ENCODE results near the gene SYVN1.
A peak's percentile ranks its signal among the peaks of the same experiment; 100 is the strongest.
"Not testable (repeated sequence)": the region's sequence is repeated elsewhere in the genome, so short reads cannot be mapped to it uniquely, and the experiment has no call there.

SYVN1 gene

GRCh38 chr11:65134240-65134951 lies at the start of gene SYVN1:
TSS of gene SYVN1 (minus strand) at chr11:65134519. CDS start at chr11:65133601, 918 bp downstream.
- no peak for TF ChIP-seq CTCF (IDR thresholded peaks at IDR 0.05; ENCODE audit: borderline replicate concordance, insufficient read depth, low read depth, low read length)
- H3K4me3 ChIP-seq (ENCODE audit: low read depth, low read length): peak within 1 kb of the TSS; percentile 99

GRCh38 chr11:65183201-65183891 lies 49.0 kb upstream of the SYVN1 start:
- no peak overlapping the region for H3K4me3 ChIP-seq (ENCODE audit: low read depth, low read length)
- no peak for TF ChIP-seq CTCF (IDR thresholded peaks at IDR 0.05; ENCODE audit: borderline replicate concordance, insufficient read depth, low read depth, low read length)

- H3K4me3 ChIP-seq (ENCODE audit: low read depth, low read length): peak overlapping the region; percentile 80
- no peak for TF ChIP-seq CTCF (IDR thresholded peaks at IDR 0.05; ENCODE audit: borderline replicate concordance, insufficient read depth, low read depth, low read length)
Observed at GRCh38 chr11:65182258-65183170, 48.2 kb upstream of the SYVN1 start.

- TF ChIP-seq CTCF (IDR thresholded peaks at IDR 0.05; ENCODE audit: borderline replicate concordance, insufficient read depth, low read depth, low read length): no peak
Observed at GRCh38 chr11:65181569-65182257, 47.4 kb upstream of the SYVN1 start, which contains the start of gene CAPN1. TSS of gene CAPN1 (plus strand) at chr11:65181928. CDS start at chr11:65182702, 774 bp downstream.

GRCh38 chr11:65180877-65181568 lies 46.7 kb upstream of the SYVN1 start:
- H3K4me3 ChIP-seq (ENCODE audit: low read depth, low read length): peak overlapping the region; percentile 80
- TF ChIP-seq CTCF (IDR thresholded peaks at IDR 0.05; ENCODE audit: borderline replicate concordance, insufficient read depth, low read depth, low read length): peak; percentile 78

More at GRCh38 chr11:65181569-65182257, 47.4 kb upstream of the SYVN1 start, which contains the start of gene CAPN1:
- H3K4me3 ChIP-seq (ENCODE audit: low read depth, low read length): peak within 1 kb of the TSS; percentile 80

- not testable (repeated sequence) for H3K4me3 ChIP-seq (ENCODE audit: low read depth, low read length)
Observed at GRCh38 chr11:65174571-65175010, 40.3 kb upstream of the SYVN1 start.

Data from GM12875 (cell line).